ENCODE measurements around the gene FOXR2. TPM values are rescaled to one million over a fixed set of nuclear protein-coding genes. Genes with fewer than 3 reads are reported as not detected.

The FOXR2 gene
- total RNA-seq, 1 donor: not detected

GRCh38 chrX:55593756-55594257 lies 29.4 kb upstream of the FOXR2 start:
- Histone ChIP-seq H3K4me1 (ENCODE audit: insufficient read depth, low read length) (no peaks in the 10 kb centered on the region), H3K27ac (ENCODE audit: low read depth, low read length) (no peak overlapping the region), H3K4me3 (ENCODE audit: insufficient read depth, low read length) (no peak overlapping the region), H3K27me3 (ENCODE audit: insufficient read depth, low read length) (no peaks in the 10 kb centered on the region), H3K9me3 (ENCODE audit: low read depth, low read length) (no peaks in the 10 kb centered on the region), H3K4me2 (ENCODE audit: insufficient read depth, low read length) (no peak overlapping the region), H2AFZ (ENCODE audit: low read length) (no peak overlapping the region), H4K20me1 (ENCODE audit: insufficient read depth, low read length) (no peaks in the 10 kb centered on the region), H3K79me2 (ENCODE audit: insufficient read depth, low read length) (no peaks in the 10 kb centered on the region), H3K36me3 (ENCODE audit: insufficient read depth, low read length) (no peaks in the 10 kb centered on the region)
- DNase-seq (ENCODE audit: insufficient read length, low spot score, missing footprints): no peak
- no peak for TF ChIP-seq CTCF (IDR thresholded peaks at IDR 0.05; ENCODE audit: extremely low read depth, low read depth, low read length)

GRCh38 chrX:55598333-55598732 lies 24.9 kb upstream of the FOXR2 start:
- Histone ChIP-seq H3K4me3 (ENCODE audit: insufficient read depth, low read length) (no peak overlapping the region), H4K20me1 (ENCODE audit: insufficient read depth, low read length) (no peaks in the 10 kb centered on the region), H3K4me1 (ENCODE audit: insufficient read depth, low read length) (no peaks in the 10 kb centered on the region), H2AFZ (ENCODE audit: low read length) (no peak overlapping the region), H3K79me2 (ENCODE audit: insufficient read depth, low read length) (no peaks in the 10 kb centered on the region), H3K9me3 (ENCODE audit: low read depth, low read length) (no peaks in the 10 kb centered on the region), H3K4me2 (ENCODE audit: insufficient read depth, low read length) (no peak overlapping the region), H3K27ac (ENCODE audit: low read depth, low read length) (no peak overlapping the region), H3K27me3 (ENCODE audit: insufficient read depth, low read length) (no peaks in the 10 kb centered on the region), H3K36me3 (ENCODE audit: insufficient read depth, low read length) (no peaks in the 10 kb centered on the region)
- TF ChIP-seq CTCF (IDR thresholded peaks at IDR 0.05; ENCODE audit: extremely low read depth, low read depth, low read length): no peak
- DNase-seq (ENCODE audit: insufficient read length, low spot score, missing footprints): no peak

DNA sequence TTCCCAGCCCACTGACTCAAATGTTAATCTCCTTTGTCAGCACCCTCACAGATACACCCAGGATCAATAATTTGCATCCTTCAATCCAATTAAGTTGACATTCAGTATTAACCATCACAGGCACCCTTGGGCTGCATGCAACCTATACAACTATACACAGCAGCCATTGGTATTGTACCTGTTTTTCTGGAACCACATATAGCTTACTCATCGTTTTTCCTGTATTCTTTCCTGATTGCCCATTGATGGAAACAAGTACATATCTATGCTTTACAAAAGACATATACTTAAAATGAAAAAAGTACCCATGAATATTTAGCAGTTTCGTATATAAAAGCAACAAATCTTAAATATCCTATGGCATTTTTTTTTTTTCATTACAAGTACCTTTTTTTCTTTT lies 3.7 kb upstream of the FOXR2 start:
- Histone ChIP-seq H4K20me1 (ENCODE audit: insufficient read depth, low read length) (no peaks in the 10 kb centered on the region), H3K4me1 (ENCODE audit: insufficient read depth, low read length) (no peaks in the 10 kb centered on the region), H3K27me3 (ENCODE audit: insufficient read depth, low read length) (no peaks in the 10 kb centered on the region), H3K9me3 (ENCODE audit: low read depth, low read length) (no peaks in the 10 kb centered on the region), H3K36me3 (ENCODE audit: insufficient read depth, low read length) (no peaks in the 10 kb centered on the region), H3K27ac (ENCODE audit: low read depth, low read length) (no peak overlapping the region), H3K4me3 (ENCODE audit: insufficient read depth, low read length) (no peak overlapping the region), H2AFZ (ENCODE audit: low read length) (no peak overlapping the region), H3K4me2 (ENCODE audit: insufficient read depth, low read length) (no peak overlapping the region), H3K79me2 (ENCODE audit: insufficient read depth, low read length) (no peaks in the 10 kb centered on the region)
- no peak for DNase-seq (ENCODE audit: insufficient read length, low spot score, missing footprints)
- no peak for TF ChIP-seq CTCF (IDR thresholded peaks at IDR 0.05; ENCODE audit: extremely low read depth, low read depth, low read length)

DNA sequence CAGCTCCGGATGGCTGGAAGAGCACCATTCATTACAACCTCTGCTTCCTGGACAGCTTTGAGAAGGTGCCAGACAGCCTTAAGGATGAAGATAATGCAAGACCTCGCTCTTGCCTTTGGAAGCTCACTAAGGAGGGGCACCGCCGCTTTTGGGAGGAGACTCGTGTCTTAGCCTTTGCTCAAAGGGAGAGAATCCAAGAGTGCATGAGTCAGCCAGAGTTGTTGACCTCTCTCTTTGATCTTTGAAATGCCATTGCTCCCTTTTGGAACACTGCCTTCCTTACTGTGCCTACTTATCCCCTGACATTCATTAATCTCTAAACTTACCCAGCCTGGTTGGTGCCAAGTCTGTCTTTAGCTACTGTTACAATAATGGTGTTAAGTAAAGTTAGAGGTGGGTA lies 1.2 kb downstream of the FOXR2 start:
- Histone ChIP-seq H3K79me2 (ENCODE audit: insufficient read depth, low read length) (no peaks in the 10 kb centered on the region), H4K20me1 (ENCODE audit: insufficient read depth, low read length) (no peaks in the 10 kb centered on the region), H3K36me3 (ENCODE audit: insufficient read depth, low read length) (no peaks in the 10 kb centered on the region), H3K27me3 (ENCODE audit: insufficient read depth, low read length) (no peaks in the 10 kb centered on the region), H2AFZ (ENCODE audit: low read length) (no peak overlapping the region), H3K27ac (ENCODE audit: low read depth, low read length) (no peak overlapping the region), H3K4me1 (ENCODE audit: insufficient read depth, low read length) (no peaks in the 10 kb centered on the region), H3K4me2 (ENCODE audit: insufficient read depth, low read length) (no peak overlapping the region), H3K9me3 (ENCODE audit: low read depth, low read length) (no peaks in the 10 kb centered on the region), H3K4me3 (ENCODE audit: insufficient read depth, low read length) (no peak overlapping the region)
- DNase-seq (ENCODE audit: insufficient read length, low spot score, missing footprints): no peak
- TF ChIP-seq CTCF (IDR thresholded peaks at IDR 0.05; ENCODE audit: extremely low read depth, low read depth, low read length): no peak

All from osteoblast (primary cell).